ENCODE results near the gene PTPRG.

The PTPRG gene

DNA sequence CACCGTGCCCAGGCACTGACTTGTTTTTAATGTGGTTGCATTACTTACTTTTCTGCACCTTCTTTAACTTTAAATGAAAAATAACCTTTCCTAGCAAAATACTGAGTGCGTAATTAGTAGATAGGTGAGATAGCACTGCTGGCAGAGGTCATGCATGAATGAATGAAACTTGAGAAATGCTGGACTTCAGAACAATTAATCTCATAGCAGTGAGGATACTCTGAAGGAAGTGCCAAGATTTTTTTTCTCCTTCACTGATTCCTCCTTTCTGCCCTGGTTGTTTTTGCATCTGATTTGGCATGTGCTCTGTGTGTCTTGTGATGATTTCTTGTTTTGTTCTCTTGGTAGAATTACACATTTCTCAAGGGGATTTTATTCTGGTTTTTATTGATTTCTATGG lies 378.9 kb downstream of the PTPRG start:
- no peak for TF ChIP-seq POLR2A (IDR thresholded peaks at IDR 0.05; ENCODE audit: low read depth, low read length)
- TF ChIP-seq TAF1 (IDR thresholded peaks at IDR 0.05; ENCODE audit: borderline replicate concordance, low read depth, low read length) = no peak
- TF ChIP-seq POLR2AphosphoS5 (IDR thresholded peaks at IDR 0.05; ENCODE audit: low read depth, low read length) = no peak
- no peak for DNase-seq (ENCODE audit: insufficient read length)
- FAIRE-seq = no peak

DNA sequence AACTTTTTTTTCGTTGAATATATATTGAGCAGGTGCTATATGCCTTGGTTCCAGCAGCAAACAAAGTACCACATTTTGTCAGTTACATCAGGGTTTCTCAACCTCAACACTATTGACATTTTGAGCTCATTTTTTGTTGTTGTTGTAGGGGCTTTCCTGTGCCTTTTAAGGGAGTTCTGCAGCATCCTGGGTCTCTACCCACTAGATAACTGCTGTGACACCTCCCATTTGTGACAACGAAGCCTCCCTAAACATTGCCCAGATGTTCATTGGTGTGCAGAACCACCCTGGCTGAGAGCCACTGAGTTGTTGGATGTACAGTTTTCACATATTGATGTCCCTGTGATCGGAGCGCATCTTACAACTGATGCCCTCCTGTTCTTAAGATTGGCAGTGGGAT lies 382.6 kb downstream of the PTPRG start:
- FAIRE-seq = no peak
- DNase-seq (ENCODE audit: insufficient read length) = no peak
- TF ChIP-seq TAF1 (IDR thresholded peaks at IDR 0.05; ENCODE audit: borderline replicate concordance, low read depth, low read length) = no peak
- no peak for TF ChIP-seq POLR2A (IDR thresholded peaks at IDR 0.05; ENCODE audit: low read depth, low read length)
- no peak for TF ChIP-seq POLR2AphosphoS5 (IDR thresholded peaks at IDR 0.05; ENCODE audit: low read depth, low read length)

DNA sequence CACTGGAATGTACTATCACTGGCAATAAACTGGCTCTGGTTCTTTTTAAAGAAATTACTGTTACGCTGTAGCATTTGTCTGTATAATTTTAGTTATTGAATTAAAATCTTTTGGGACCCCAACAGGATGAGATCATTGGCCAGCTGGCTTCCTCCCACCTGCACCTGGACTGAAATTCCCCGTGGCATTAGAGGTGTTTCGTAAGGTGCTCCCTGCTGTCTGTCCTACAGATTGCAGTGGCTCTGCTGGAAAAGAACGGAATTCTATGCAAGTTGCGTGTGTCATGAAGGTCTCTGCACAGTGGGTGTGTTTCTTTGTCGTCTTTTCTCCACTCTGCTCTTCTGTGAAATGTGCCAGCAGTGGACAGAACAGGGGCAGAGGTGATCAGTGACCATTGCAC lies 383.4 kb downstream of the PTPRG start:
- TF ChIP-seq POLR2A (IDR thresholded peaks at IDR 0.05; ENCODE audit: low read depth, low read length) = no peak
- no peak for TF ChIP-seq POLR2AphosphoS5 (IDR thresholded peaks at IDR 0.05; ENCODE audit: low read depth, low read length)
- no peak for TF ChIP-seq TAF1 (IDR thresholded peaks at IDR 0.05; ENCODE audit: borderline replicate concordance, low read depth, low read length)
- FAIRE-seq (no peak), DNase-seq (ENCODE audit: insufficient read length) (no peak)

DNA sequence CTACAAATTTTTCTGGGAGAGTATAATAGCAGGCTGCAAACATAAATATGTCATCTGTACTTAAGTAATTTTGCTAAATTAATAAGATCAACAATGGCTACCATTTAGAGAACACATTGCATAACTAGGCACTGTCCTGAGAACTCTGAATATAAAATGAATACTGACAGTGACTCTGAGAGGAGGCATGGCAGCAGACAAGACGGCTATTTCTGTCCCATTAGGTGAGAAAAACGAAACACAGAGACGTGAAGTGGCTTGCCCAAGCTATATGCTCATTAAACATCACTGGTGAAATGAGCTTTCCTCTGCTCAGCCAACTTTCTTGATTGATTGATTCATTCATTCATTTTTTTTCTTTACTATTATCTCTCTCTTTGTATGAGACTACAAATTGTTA lies 384.3 kb downstream of the PTPRG start:
- TF ChIP-seq TAF1 (IDR thresholded peaks at IDR 0.05; ENCODE audit: borderline replicate concordance, low read depth, low read length) = no peak
- no peak for TF ChIP-seq POLR2A (IDR thresholded peaks at IDR 0.05; ENCODE audit: low read depth, low read length)
- TF ChIP-seq POLR2AphosphoS5 (IDR thresholded peaks at IDR 0.05; ENCODE audit: low read depth, low read length) = no peak
- DNase-seq (ENCODE audit: insufficient read length) = no peak
- FAIRE-seq = no peak

DNA sequence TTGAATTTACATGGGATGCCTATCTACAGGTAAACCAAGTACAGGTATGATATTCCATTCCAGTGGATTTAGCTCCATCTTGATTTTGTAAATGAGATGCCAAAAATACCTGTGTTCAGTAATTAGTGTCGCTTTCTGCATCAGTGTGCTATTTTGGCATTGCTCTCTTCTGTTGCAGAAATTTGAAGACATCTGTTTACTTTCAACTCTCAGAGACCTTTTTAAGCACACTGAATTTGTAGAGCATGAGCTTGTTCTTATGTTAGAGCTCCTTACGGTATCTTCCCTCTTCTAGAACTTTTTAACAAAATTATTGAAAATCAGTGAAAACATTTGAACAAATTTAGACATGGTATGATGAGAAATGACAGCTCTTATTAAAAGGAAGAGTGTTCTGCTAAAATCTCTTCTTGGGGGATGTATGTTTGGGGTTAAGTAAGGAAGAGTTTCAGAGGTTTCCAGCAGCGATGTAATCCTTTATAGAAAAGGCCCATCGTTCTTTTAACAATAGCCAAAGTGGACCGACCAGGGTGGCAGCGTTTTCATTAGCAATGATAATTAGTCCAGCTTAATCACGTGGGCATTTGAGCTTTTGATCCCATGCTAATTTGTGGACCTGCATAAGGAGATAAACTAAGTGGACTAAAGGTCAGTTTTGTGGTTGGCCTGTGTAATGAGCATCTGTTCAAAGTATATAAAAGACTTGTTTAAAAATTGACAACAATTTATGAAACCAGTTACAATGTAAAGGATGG lies 385.4 kb downstream of the PTPRG start:
- FAIRE-seq (no peak), DNase-seq (ENCODE audit: insufficient read length) (no peak)
- TF ChIP-seq TAF1 (IDR thresholded peaks at IDR 0.05; ENCODE audit: borderline replicate concordance, low read depth, low read length) = no peak
- TF ChIP-seq POLR2AphosphoS5 (IDR thresholded peaks at IDR 0.05; ENCODE audit: low read depth, low read length) = no peak
- TF ChIP-seq POLR2A (IDR thresholded peaks at IDR 0.05; ENCODE audit: low read depth, low read length) = no peak

DNA sequence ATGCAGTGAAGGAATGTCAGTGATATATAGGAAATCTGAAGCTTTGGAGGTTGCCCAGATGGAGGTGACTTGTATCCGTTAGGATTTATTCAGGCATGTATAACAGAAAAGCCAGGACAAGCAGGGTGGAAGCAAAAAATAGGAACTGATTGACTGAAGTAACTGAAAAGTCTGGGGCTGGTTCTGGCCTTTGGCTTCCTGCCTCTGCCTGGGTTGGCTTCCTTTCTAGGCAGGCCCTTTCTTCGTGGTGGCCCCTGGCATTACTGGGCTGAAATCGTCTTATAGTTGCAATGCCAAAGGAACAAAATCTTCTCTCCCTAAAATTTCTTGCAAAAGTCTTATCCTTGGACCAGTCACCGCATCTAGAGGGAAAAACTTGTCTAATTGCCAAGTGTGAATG lies 386.1 kb downstream of the PTPRG start:
- FAIRE-seq (no peak), DNase-seq (ENCODE audit: insufficient read length) (no peak)
- TF ChIP-seq POLR2A (IDR thresholded peaks at IDR 0.05; ENCODE audit: low read depth, low read length) (no peak), POLR2AphosphoS5 (IDR thresholded peaks at IDR 0.05; ENCODE audit: low read depth, low read length) (no peak), TAF1 (IDR thresholded peaks at IDR 0.05; ENCODE audit: borderline replicate concordance, low read depth, low read length) (no peak)

DNA sequence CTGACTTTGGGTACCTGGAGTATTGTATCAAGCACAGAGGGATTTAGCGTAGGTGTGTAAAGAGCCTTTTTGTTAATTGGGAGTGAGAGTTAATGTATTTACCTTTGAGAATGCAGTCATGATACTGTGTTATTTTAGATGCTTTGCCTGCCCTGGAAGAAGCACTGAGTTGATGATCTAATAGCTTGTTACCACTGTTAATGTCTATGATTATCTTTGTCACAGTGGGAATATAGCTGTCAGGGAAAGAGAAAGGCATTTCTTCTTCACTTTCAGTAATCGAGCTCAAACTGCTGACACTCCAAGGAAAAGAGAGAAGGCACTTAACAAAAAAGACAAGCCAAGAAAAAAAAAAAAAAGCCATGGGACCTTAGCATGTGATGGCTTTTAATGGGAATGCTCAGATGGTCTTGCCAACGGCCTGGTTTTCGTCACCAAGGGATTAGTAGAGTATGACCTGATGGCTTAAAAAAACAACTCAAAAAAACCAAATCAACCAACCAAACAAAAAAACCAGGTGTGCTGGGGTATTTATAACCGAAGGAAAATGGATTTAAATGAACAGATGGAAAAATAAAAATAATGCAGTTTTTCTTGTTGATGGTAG lies 387.4 kb downstream of the PTPRG start:
- DNase-seq (ENCODE audit: insufficient read length) = no peak
- TF ChIP-seq POLR2A (IDR thresholded peaks at IDR 0.05; ENCODE audit: low read depth, low read length) = no peak
- TF ChIP-seq POLR2AphosphoS5 (IDR thresholded peaks at IDR 0.05; ENCODE audit: low read depth, low read length) = no peak
- FAIRE-seq = no peak

DNA sequence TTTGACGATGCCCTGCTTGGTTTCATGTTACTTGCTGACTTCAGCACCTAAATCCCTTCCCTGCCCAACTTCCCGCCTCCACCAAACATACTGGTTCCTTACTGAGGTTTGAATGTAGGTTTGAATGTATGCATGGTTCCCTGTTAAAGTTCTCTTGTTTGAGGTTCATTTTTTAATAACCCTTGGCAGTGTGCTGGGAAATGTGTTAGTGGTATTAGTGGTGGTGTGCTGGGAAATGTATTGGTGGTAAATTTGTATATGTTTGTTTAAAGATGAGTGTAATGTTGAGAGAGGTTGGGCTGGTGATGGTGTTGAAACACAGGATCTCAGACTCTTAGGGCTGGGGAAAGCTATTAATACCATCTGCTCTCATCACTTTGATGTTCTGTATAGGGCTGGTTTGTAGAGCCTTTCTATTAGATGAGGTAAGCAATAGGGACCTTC lies 392.7 kb downstream of the PTPRG start:
- TF ChIP-seq TAF1 (IDR thresholded peaks at IDR 0.05; ENCODE audit: borderline replicate concordance, low read depth, low read length) (no peak), POLR2A (IDR thresholded peaks at IDR 0.05; ENCODE audit: low read depth, low read length) (no peak), POLR2AphosphoS5 (IDR thresholded peaks at IDR 0.05; ENCODE audit: low read depth, low read length) (no peak)
- DNase-seq (ENCODE audit: insufficient read length) = no peak
- no peak for FAIRE-seq

DNA sequence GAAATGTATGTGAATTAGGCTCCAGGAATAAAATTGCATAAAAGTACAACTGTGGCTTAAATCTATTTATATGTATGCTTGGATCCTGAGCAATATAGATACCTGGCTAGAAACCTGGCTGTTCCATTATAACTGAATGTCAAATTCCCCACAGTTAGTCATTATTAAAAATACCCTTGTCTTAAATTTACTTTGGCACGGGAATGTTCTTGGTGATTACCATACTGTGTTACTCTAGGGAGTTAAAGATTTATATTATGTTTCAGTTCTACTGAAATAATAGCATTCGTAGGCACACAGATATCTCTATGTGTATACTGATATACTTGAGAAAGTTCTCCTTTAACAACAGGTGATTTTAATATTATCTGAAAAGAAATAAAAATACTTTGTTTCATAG lies 394.1 kb downstream of the PTPRG start:
- DNase-seq (ENCODE audit: insufficient read length) (no peak), FAIRE-seq (no peak)
- TF ChIP-seq POLR2A (IDR thresholded peaks at IDR 0.05; ENCODE audit: low read depth, low read length) = no peak
- TF ChIP-seq POLR2AphosphoS5 (IDR thresholded peaks at IDR 0.05; ENCODE audit: low read depth, low read length) = no peak
- no peak for TF ChIP-seq TAF1 (IDR thresholded peaks at IDR 0.05; ENCODE audit: borderline replicate concordance, low read depth, low read length)

DNA sequence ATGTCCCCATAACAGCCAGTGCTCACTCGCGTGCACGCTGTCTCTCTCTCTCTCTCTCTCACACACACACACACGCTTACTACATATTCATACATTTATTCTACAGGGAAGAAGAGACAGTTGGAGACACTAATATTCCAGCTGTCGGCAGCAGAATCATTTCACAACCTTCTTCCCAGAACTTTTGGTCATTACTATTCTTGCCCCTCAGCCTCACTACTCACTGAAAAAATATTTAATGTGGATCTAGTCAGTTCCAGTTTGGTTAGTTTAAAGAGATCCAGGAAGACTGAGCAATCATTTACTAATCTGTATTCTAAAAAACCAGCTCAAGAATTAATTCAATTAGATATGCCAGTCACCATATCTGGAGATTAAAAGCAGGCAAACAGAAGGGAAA lies 394.9 kb downstream of the PTPRG start:
- no peak for DNase-seq (ENCODE audit: insufficient read length)
- FAIRE-seq = no peak
- TF ChIP-seq POLR2A (IDR thresholded peaks at IDR 0.05; ENCODE audit: low read depth, low read length) (no peak), POLR2AphosphoS5 (IDR thresholded peaks at IDR 0.05; ENCODE audit: low read depth, low read length) (no peak), TAF1 (IDR thresholded peaks at IDR 0.05; ENCODE audit: borderline replicate concordance, low read depth, low read length) (no peak)

DNA sequence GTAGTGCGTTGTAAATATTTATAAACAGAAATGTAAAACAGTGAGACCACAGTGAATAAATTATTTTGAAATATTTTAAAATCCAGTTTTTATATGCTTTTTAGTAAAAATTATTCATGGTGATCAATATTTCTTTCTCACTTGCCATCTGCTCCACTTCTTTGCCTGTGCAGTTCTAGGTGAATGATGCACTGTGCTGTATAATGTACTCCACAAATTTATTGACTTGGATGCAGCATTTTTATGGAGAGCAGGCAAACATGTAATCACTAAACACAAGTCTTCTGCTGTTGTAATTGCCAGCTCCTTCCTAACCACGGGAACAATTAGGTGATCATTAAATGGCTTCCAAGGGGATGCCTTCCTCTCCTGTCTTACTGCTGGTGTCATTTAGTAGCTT lies 395.9 kb downstream of the PTPRG start:
- FAIRE-seq (no peak), DNase-seq (ENCODE audit: insufficient read length) (no peak)
- no peak for TF ChIP-seq POLR2AphosphoS5 (IDR thresholded peaks at IDR 0.05; ENCODE audit: low read depth, low read length)
- TF ChIP-seq TAF1 (IDR thresholded peaks at IDR 0.05; ENCODE audit: borderline replicate concordance, low read depth, low read length) = no peak
- TF ChIP-seq POLR2A (IDR thresholded peaks at IDR 0.05; ENCODE audit: low read depth, low read length) = no peak

DNA sequence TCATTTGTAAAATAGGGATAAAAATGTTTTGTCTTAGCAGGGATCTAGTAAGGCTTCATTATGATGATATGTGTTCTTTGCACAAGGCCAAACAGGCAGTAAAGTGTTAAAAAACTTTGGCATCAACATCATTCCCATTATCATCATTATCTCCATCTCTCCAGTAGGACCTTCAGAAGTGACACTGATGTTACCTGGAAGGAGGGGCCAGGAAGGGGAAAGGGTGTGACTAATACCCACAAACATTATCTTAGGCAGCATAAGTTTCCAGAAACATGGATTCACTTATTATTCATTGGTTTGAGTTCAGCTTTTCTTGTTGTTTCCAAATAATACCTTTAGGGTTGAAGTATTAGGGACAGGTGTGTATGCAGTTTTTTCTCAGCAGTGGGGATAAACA lies 399.6 kb downstream of the PTPRG start:
- TF ChIP-seq POLR2AphosphoS5 (IDR thresholded peaks at IDR 0.05; ENCODE audit: low read depth, low read length) (no peak), TAF1 (IDR thresholded peaks at IDR 0.05; ENCODE audit: borderline replicate concordance, low read depth, low read length) (no peak), POLR2A (IDR thresholded peaks at IDR 0.05; ENCODE audit: low read depth, low read length) (no peak)
- DNase-seq (ENCODE audit: insufficient read length) = no peak
- no peak for FAIRE-seq
